ENCODE results near the gene FANK1. TPM values are rescaled to one million over a fixed set of nuclear protein-coding genes. Genes with fewer than 3 reads are reported as not detected.

The FANK1 gene
- total RNA-seq, 2 experiments from 2014 or later = 0.25 TPM; not detected in 1

DNA sequence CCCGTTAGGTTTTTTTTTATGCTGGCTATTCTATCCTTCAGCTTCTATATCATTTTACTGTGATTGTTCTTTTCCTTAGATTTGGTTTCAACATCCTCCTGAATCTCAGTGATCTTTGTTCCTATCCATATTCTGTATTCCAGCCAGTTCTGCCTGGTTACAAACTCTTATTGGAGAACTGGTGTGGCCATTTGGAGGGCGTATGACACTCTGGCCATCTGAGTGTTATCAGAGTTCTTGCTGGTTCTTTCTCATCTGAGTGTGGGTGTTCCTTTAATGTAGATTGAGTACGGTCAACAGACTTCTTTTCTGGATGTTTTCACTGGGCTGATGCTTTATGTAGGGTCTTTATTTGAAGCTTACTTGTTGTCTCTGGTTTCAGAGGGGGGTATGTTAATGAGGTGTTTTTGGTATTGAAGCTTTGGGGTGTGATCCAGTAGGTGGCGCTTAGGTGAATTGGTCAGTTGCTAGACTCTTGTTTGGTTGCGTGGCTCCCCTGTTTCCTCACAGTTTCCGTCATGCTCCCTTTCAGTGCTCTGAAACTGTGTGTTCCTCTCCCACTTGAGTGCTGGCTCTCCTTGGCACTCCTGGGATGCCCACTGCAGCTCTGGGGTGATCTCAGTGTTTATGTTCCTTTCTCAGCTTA lies 80.7 kb downstream of the FANK1 start:
- Mint-ChIP-seq H3K4me3 (no peak overlapping the region), H3K4me1 (ENCODE audit: low read depth) (no peaks in the 10 kb centered on the region), H3K36me3 (ENCODE audit: low read depth) (no peaks in the 10 kb centered on the region), H3K9me3 (no peaks in the 10 kb centered on the region), H3K27me3 (peaks cover 13% of the 10 kb centered on the region), H3K27ac (no peak overlapping the region)
- ChIA-PET POLR2A (no interaction called here), CTCF (no interaction called here)
- no peaks in the 10 kb centered on the region for H3K9me3 ChIP-seq (ENCODE audit: control insufficient read depth in 1 of 2, insufficient read depth in 1 of 2, low read length in 2 of 2)
- no peaks in the 10 kb centered on the region for H3K36me3 ChIP-seq (ENCODE audit: insufficient read depth, low read length)
- H3K27me3 ChIP-seq (ENCODE audit: control insufficient read depth in 1 of 2, insufficient read depth in 2 of 2, low read length in 2 of 2) = no peaks in the 10 kb centered on the region
- intact Hi-C loops (cut with DNase I, micrococcal nuclease) = no loop called here
- no peak for TF ChIP-seq CTCF (IDR thresholded peaks at IDR 0.05)
- H3K4me1 ChIP-seq (ENCODE audit: insufficient read depth, low read length) = no peaks in the 10 kb centered on the region
- DNase-seq (no peak), ATAC-seq (ENCODE audit: poor library complexity) (no peak)
- no peak overlapping the region for H3K27ac ChIP-seq (ENCODE audit: low read depth in 1 of 2, low read length in 2 of 2)
- no peak overlapping the region for H3K4me3 ChIP-seq (ENCODE audit: low read length)

- H3K27me3 Mint-ChIP-seq = peaks cover 19% of the 10 kb centered on the region
- DNase-seq = no peak
- ChIA-PET POLR2A (no interaction called here), CTCF (no interaction called here)
- Histone ChIP-seq H3K4me1 (ENCODE audit: insufficient read depth, low read length) (no peaks in the 10 kb centered on the region), H3K4me3 (ENCODE audit: low read length) (no peak overlapping the region), H3K27me3 (ENCODE audit: control insufficient read depth in 1 of 2, insufficient read depth in 2 of 2, low read length in 2 of 2) (no peaks in the 10 kb centered on the region), H3K36me3 (ENCODE audit: insufficient read depth, low read length) (no peaks in the 10 kb centered on the region), H3K27ac (ENCODE audit: low read depth in 1 of 2, low read length in 2 of 2) (no peak overlapping the region), H3K9me3 (ENCODE audit: control insufficient read depth in 1 of 2, insufficient read depth in 1 of 2, low read length in 2 of 2) (no peaks in the 10 kb centered on the region)
- H3K4me3 Mint-ChIP-seq = no peak overlapping the region
- no peak overlapping the region for H3K27ac Mint-ChIP-seq
- TF ChIP-seq CTCF (IDR thresholded peaks at IDR 0.05) = no peak
- intact Hi-C loops (cut with DNase I, micrococcal nuclease) = loop anchor here (5.0 kb wide), 1 partner anchor 407 kb away; the partner anchor contains the start of gene ADAM12 (in 2 of the 2)
- no peak for ATAC-seq (ENCODE audit: poor library complexity)
- H3K4me1 Mint-ChIP-seq (ENCODE audit: low read depth) = no peaks in the 10 kb centered on the region
- H3K36me3 Mint-ChIP-seq (ENCODE audit: low read depth) = no peaks in the 10 kb centered on the region
- H3K9me3 Mint-ChIP-seq = no peaks in the 10 kb centered on the region
Measured at GRCh38 chr10:125979976-125980375, 83.6 kb downstream of the FANK1 start.

DNA sequence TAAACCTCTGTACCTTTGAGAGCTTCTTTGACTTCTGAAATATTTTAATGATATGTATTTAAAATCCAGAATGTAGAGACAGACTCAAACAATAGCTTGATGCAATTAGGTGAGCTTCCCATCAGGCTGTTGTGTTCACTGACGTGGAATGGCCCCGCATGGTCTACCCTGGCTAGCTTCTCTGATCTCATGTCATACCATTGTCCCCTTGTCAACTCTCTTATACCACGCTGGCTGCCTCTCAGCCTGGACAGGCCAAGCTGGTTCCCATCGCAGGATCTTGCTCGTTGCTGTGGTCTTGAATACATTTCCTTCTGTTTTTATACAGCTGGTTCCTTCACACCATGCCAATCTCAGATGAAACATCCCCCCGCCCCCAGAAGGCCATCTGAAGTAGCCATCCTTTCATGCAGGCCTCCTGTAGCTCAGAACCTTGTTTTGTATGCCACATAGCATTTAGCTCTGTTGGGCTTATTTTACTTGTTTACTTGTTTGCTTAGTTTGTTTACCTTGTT lies 84.2 kb downstream of the FANK1 start:
- Mint-ChIP-seq H3K27me3 (peaks cover 19% of the 10 kb centered on the region), H3K4me3 (no peak overlapping the region), H3K9me3 (no peaks in the 10 kb centered on the region), H3K27ac (no peak overlapping the region), H3K4me1 (ENCODE audit: low read depth) (no peaks in the 10 kb centered on the region), H3K36me3 (ENCODE audit: low read depth) (no peaks in the 10 kb centered on the region)
- Histone ChIP-seq H3K9me3 (ENCODE audit: control insufficient read depth in 1 of 2, insufficient read depth in 1 of 2, low read length in 2 of 2) (no peaks in the 10 kb centered on the region), H3K27ac (ENCODE audit: low read depth in 1 of 2, low read length in 2 of 2) (no peak overlapping the region), H3K27me3 (ENCODE audit: control insufficient read depth in 1 of 2, insufficient read depth in 2 of 2, low read length in 2 of 2) (no peaks in the 10 kb centered on the region), H3K4me1 (ENCODE audit: insufficient read depth, low read length) (no peaks in the 10 kb centered on the region), H3K4me3 (ENCODE audit: low read length) (no peak overlapping the region), H3K36me3 (ENCODE audit: insufficient read depth, low read length) (no peaks in the 10 kb centered on the region)
- TF ChIP-seq CTCF (IDR thresholded peaks at IDR 0.05) = no peak
- ChIA-PET POLR2A (no interaction called here), CTCF (no interaction called here)
- ATAC-seq (ENCODE audit: poor library complexity) (no peak), DNase-seq (no peak)
- intact Hi-C loops (cut with DNase I, micrococcal nuclease) = loop anchor here (5.0 kb wide), 1 partner anchor 407 kb away; the partner anchor contains the start of gene ADAM12 (in 2 of the 2)
